M059J (cell line): ENCODE data around the gene NXPE4. TPM values are rescaled to one million over a fixed set of nuclear protein-coding genes. Genes with fewer than 3 reads are reported as not detected.
"Not testable (repeated sequence)": the region's sequence is repeated elsewhere in the genome, so short reads cannot be mapped to it uniquely, and the experiment has no call there.

ENCODE experiments used
- DNase-seq: peaks from one replicate; pipeline ENCODE4 v3.0.0-alpha.2; 2012; ENCODE audit warnings: low read depth
- total RNA-seq: library from RNA; depleted of rRNA; stranded (reverse); fragments of >200 nt; shearing (Covaris generic); gene quantifications from 2 replicates; pipeline ENCODE4 v1.2.3, GENCODE V29; 2014; rRNA removed

Gene NXPE4
- not detected in 2 replicates for total RNA-seq

DNA sequence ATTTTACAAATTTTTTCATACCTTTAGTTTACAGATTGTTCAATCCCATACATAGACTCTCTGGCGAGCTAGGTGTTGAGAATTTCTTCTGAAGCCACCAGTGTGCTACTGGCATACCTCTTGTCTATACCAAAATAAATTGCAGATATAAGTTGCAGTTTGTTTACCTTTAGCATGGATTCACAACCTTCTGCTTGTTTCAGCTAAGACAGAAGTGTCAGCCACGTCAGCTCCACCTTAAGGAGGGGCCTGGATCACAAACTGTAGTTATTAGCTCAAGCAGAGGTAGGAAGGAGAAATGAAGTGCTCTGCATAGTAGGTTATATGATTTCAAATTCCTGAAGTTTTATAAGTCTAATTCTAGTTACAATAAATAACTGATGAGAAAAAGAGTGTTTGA lies at the start of gene NXPE4:
Gene NXPE4 (minus strand): TSS at position 216 of the 400 bp plus-strand sequence. CDS start 1,027 bp downstream, outside the sequence.
- DNase-seq = no peak

GRCh38 chr11:114639440-114639839 lies 43.9 kb upstream of the NXPE4 start:
- DNase-seq = not testable (repeated sequence)

DNA sequence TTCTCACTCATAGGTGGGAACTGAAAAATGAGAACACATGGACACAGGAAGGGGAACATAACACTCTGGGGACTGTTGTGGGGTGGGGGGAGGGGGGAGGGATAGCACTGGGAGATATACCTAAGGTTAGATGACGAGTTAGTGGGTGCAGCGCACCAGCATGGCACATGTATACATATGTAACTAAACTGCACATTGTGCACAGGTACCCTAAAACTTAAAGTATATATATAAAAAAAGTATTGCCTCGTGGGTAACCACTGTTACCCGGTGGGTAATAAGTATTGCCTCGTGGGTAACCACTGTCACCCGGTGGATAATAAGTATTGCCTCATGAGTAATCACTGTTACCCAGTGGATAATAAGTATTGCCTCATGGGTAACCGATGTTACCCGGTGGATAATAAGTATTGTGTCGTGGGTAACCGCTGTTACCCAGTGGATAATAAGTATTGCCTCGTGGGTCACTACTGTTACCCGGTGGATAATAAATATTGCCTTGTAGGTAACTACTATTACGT lies 35.9 kb upstream of the NXPE4 start:
- not testable (repeated sequence) for DNase-seq

DNA sequence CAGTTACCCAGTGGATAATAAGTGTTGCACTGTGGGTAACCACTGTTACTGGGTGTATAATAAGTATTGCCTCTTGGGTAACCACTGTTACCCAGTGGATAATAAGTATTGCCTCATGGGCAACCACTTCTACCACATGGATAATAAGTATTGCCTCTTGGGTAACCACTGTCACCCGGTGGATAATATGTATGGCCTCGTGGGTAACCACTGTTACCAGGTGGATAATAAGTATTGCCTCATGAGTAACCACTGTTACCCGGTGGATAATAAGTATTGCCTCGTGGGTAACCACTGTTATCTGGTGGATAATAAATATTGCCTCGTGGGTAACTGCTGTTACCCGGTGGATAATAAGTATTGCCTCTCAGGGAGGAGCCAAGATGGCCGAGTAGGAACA lies 29.7 kb upstream of the NXPE4 start:
- DNase-seq = no peak

DNA sequence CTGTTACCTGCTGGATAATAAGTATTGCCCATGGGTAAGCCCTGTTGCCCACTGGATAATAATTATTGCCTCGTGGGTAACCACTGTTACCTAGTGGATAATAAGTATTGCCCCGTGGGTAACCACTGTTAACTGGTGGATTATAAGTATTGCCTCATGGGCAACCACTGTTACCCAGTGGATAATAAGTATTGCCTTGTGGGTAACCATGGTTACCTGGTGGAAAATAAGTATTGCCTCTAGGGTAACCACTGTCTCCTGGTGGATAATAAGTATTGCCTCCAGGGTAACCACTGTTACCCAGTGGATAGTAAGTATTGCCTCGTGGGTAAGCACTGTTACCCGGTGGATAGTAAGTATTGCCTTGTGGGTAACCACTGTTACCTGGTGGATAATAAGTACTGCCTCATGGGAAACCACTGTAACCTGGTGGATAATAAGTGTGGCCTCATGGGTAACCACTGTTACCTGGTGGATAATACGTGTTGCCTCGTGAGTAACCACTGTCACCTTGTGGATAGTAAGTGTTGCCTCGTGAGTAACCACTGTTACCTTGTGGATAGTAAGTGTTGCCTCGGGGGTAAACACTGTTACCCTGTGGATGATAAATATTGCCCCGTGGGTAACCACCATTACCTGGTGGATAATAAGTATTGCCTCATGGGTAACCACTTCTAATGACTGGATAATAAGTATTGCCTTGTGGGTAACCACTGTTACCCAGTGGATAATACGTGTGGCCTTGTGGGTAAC lies 29.0 kb upstream of the NXPE4 start:
- DNase-seq = no peak

- DNase-seq = no peak
These were observed 28.1 kb upstream of the NXPE4 start for GRCh38 chr11:114623720-114624119.

DNA sequence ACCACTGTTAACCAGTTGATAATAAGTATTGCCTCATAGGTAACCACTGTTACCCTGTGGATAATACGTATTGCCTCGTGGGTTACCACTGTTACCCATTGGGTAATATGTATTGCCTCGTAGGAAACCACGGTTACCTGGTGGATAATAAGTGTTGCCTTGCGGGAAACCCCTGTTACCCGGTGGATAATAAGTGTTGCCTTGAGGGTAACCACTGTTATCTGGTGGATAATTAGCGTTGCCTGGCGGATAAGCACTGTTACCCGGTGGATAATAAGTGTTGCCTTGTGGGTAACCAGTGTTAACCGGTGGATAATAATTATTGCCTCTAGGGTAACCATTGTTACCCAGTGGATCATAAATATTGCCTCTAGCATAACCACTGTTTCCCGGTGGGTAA lies 27.3 kb upstream of the NXPE4 start:
- no peak for DNase-seq

DNA sequence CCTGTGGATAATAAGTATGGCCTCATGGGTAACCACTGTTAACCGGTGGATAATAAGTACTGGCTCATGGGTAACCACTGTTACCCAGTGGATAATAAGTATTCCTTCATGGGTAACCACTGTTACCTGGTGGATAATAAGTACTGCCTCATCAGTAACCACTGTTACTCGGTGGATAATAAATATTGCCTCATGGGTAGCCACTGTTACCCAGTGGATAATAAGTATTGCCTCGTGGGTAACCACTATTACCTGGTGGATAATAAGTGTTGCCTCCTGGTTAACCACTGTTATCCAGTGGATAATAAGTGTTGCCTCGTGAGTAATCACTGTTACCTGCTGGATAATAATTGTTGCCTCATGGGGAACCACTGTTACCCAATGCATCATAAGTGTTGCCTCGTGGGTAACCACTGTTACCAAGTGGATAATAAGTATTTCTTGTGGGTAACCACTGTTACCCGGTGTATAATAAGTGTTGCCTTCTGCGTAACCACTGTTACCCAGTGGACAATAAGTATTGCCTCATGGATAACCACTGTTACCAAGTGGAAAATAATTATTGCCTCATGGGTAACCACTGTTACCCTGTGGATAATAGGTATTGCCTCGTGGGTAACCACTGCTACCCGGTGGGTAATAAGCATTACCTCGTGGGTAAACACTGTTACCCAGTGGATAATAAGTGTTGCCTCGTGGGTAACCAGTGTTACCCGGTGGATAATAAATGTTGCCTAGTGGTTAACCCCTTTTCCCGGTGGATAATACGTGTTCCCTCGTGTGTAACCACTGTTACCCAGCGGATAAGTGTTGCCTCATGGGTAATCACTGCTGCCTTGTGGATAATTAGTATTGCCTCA lies 26.6 kb upstream of the NXPE4 start:
- no peak for DNase-seq

DNA sequence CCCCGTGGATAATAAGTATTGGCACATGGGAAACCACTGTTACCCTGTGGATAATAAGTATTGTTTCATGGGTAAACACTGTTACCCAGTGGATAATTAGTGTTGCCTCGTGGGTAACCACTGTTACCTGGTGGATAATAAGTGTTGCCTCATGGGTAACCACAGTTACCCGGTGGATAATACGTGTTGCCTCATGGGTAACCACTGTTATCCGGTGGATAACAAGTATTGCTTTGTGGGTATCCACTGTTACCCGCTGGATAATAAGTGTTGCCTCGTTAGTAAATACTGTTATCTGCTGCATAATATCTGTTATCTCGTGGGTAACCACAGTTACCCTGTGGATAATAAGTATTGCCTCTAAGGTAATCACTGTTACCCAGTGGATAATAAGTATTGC lies 25.5 kb upstream of the NXPE4 start:
- DNase-seq = no peak

GRCh38 chr11:114619659-114620173 lies 24.1 kb upstream of the NXPE4 start:
- no peak for DNase-seq

DNA sequence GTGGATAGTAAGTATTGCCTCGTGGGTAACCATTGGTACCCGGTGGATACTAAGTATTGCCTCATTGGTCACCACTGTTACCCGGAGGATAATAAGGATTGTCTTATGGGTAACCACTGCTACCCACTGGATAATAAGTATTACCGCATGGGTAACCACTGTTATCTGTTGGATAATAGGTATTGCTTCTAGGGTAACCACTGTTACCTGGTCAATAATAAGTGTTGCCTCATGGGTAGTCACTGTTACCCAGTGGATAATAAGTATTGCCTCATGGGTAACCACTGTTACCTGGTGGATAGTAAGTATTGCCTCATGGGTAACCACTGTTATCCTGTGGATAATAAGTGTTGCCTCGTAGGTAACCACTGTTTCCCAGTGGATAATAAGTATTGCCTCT lies 22.6 kb upstream of the NXPE4 start:
- no peak for DNase-seq

GRCh38 chr11:114617157-114618124 lies 21.9 kb upstream of the NXPE4 start:
- no peak for DNase-seq

DNA sequence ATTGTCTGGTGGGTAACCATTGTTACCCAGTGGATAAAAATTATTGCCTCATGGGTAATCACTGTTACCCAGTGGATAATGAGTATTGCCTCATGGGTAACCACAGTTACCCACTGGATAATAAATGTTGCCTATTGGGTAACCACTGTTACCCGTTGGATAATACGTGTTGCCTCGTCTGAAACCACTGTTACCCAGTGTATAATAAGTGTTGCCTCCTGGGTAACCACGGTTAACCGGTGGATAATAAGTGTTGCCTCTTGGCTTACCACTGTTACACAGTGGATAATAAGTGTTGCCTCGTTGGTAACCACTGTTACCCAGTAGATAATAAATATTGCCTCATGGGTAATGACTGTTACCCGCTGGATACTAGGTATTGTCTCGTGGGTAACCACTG lies 20.9 kb upstream of the NXPE4 start:
- no peak for DNase-seq

DNA sequence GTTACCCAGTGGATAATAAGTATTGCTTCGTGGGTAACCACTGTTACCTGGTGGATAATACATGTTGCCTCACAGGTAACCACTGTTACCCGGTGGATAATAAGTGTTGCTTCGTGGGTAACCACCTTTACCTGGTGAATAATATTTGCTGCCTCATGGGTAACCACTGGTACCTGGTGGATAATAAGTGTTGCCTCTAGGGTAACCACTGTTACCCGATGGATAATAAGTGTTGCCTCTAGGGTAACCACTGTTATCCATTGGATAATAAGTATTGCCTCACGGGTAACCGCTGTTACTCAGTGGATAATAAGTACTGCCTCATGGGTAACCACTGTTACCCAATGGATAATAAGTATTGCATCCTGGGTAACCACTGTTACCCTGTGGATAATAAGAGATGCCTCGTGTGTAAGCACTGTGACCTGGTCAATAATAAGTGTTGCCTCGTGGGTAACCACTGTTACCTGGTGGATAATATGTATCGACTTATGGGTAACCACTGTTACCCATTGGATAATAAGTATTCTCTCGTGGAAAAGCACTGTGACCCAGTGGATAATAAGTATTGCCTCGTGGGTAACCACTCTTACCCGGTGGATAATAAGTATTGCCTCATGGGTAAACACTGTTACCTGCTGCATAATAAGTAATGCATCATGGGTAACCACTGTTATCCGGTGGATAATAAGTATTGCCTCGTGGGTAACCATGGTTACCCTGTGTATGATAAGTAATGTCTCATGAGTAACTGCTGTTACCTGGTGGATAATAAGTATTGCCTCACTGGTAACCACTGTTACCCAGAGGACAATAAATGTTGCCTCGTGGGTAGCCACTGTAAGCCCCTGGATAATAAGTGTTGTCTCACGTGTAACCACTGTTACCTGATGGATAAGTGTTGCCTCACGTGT lies 20.1 kb upstream of the NXPE4 start:
- no peak for DNase-seq

DNA sequence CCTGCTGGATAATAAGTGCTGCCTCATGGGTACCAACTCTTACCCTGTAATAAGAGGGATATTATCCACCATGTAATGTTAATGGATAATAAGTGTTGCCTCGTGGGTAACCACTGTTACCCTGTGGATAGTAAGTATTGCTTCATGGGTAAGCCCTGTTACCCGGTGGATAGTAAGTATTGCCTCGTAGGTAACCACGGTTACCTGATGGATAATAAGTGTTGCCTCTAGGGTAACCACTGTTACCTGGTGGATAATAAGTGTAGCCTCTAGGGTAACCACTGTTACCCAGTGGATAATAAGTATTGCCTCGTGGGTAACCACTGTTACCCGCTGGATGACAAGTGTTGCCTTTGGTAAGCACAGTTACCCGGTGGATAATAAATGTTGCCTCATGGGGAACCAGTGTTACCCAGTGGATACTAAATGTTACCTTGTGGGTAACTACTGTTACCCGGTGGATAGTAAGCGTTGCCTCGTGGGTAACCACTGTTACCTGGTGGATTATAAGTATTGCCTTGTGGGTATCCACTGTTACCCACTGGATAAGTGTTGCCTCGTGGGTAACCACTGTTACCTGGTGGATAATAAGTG lies 18.6 kb upstream of the NXPE4 start:
- DNase-seq = no peak

- not testable (repeated sequence) for DNase-seq
These were observed 17.5 kb upstream of the NXPE4 start for GRCh38 chr11:114613094-114613493.

GRCh38 chr11:114612686-114613085 lies 17.1 kb upstream of the NXPE4 start:
- DNase-seq = no peak

DNA sequence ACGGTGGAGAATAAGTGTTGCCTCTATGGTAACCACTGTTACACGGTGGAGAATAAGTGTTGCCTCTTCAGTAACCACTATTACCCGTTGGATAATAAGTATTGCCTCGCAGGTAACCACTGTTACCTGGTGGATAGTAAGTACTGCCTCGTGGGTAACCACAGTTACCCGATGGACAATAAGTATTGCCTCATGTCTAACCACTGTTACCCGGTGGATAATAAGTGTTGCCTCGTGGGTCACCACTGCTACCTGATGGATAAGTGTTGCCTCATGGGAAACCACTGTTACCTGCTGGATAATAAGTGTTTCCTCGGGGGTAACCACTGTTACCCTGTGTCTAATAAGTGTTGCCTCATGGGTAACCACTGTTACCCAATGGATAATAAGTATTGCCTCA lies 16.6 kb upstream of the NXPE4 start:
- DNase-seq = not testable (repeated sequence)

GRCh38 chr11:114610984-114611944 lies 15.7 kb upstream of the NXPE4 start:
- no peak for DNase-seq
